Renal cortical epithelial cell (primary cell): ENCODE data around the gene EXOC6B. TPM values are rescaled to one million over a fixed set of nuclear protein-coding genes. Genes with fewer than 3 reads are reported as not detected.

Source experiments
- DNase-seq: peaks from one replicate; pipeline ENCODE4 v3.0.0-alpha.2; 2011; ENCODE audit warnings: low read depth
- total RNA-seq: library from RNA; depleted of rRNA; stranded (reverse); fragments of >200 nt; gene quantifications from 2 replicates; pipeline ENCODE4 v1.2.3, GENCODE V29; 2014

Gene EXOC6B
- total RNA-seq, 1 donor from 2014 or later = 56.0 TPM

DNA sequence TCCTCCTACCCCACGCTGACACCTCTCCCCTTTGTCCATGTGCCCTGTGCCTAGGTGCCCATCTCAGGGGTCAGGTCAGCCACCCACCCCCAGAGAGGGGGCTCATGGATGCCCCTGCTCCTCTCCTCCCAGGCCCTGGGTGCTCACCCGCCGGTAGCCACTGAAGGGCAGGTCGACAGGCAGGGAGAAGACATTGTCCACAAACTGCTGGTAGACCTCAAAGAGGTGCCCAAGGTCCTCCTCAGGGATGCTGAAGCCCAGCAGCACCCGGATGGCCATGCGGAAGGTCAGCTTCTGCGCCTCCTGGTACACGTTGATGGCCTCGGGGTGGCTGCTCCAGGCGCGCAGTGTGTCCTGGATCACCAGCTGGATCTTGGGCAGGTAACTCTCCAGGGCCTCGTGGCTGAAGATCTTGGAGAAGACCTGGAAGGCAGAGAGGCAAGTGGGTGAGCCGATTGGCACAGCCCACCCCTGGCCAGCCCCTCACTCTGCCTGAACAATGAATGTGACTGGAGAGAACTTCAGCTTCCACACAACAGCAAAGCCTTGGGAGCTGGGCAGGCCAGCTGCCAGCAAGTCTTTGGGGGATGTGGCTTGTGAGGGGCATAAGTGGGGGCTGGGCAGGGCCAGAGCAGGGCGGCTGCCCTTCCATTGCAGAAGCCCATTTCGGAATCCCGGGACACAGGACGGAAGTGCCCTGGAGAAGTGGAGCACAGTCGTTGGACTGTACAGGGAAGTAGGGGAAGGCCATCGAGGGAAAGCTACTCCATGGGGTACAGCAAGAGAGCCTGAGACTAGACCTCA lies 690.6 kb downstream of the EXOC6B start:
- DNase-seq = no peak

DNA sequence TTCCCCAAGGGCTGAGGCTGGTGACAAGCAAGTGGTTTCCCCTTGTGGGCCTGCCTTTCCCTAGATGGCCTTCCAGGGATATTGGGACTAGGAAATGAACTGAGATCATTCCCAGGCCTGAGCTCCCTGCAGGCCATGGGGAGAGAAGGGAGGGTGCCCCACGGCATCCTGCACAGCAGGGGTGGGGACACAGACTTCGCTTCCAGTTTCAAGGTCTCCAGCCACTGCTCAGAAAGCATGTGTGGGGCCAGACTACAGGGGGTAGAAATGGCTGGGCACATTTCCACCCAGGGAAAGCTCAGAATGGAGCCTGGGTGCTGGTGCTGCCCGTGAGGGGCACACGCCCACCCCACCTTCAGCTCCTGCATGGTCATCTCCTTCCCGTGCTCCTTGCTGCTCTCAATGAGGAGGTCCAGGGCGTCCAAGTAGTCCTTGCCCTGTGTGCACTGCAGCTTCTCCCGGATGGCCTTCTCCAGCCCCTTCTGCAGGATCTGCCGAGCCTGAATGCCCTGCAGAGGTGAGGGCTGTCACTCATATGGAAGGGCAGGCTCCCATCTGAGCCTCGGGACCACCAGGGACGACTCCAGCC lies 691.3 kb downstream of the EXOC6B start:
- no peak for DNase-seq

DNA sequence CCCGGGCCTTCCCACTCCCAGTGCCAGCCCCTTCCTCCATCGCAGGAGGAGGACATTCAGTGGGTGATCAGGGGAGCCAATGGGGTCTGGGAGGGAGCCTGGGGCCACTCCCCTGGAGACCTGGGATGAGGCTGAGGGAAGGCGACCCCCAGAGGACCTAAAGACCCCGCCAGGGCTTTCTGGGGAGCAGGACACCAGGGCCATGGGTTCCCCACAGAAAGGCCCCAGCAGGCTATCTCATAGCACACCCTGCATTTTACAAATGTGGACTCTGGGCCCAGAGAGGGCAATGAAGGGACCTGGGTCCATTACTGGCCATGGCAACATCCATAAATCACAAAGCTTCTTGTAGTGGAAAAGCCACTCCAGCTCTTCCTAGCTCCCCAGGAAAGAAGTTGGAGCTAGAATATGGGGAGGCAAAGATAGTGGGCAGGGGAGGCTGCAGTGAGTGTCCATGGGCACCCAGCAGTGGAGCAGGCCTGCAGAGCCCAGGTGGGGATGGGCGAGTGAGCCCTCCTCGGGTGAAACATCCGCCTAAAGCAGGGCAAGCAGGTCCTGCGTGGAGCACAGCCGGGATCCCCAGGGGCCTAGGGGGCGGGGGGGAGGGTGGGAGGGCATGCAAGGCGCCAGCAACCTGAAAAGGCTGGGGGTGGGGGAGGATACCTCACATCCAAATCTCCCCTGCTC lies 692.0 kb downstream of the EXOC6B start:
- no peak for DNase-seq

DNA sequence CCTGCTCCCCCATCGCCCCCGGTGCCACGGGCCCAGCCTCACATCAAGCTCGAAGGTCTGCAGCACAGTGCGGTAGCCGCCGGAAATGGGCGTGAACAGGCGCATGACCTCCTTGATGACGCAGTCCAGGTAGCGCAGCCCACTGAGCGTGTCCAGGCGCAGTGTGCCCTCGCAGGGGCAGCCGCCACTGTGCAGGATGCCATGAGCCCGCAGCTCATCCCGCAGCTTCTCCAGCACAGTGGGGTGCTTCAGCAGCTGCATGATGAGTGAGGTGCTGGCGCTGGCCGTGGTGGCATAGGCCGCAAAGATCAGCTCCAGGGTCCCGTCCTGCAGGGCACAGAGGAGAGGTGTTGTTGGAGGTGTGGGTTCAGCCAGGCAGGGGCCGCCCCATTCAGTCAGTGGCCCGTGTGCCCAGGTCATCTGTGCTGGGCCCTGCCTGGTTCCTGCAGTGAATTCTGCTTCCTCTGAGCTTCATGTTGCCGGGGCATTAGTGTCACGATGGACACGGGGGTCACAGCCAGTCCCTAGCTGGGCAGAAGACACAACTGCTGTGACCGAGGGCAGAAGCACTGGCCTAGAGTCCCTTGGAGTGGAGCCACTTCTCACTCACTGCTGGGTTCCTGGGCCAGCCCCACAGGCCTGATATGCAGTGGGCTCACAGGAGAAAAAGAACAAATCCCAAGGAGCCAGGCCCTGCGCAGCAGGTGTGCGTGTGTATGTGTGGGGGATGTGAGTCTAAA lies 692.7 kb downstream of the EXOC6B start:
- DNase-seq = no peak

DNA sequence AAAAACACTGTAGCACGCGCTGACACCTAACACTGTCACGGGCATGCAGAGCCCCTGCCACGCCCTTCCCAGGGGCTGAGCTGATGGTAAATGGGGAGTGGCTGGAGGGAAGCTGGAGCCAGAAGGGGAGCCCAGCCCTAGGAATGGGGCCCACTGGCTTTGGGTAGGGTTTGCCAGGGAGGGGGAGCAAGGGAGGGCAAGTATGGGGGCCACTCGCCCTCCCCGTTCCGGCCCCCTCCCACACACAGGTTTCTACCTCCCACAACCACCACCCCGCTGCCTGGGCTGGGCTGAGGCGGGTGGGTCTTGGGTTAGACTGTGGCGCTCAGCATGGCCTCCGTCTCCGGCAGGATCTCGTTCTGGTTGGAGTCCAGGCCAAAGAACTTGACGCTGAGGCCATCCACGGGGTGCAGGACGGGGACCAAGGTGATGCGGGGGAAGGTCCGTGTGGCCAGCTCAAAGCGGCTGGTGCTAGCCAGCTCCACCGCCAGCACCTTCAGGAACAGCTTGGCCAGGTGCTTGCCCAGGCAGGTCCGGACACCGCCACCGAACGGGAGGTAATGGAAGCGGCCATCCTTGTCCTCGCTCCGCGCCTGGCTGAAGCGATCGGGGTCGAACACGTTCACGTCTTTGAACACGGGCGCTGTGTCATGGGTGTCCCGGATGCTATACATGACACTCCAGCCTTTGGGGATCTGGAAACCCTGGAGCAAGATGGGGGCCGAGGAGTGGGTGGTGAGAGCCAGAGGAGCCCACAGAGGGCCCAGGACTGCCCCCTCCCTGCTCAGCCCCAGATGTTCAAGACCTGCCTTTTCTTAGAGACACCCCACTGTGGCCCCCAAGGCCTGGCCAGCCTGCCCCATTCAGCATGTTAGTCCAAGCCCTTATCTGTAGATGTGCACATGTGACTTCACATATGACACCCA lies 693.7 kb downstream of the EXOC6B start:
- DNase-seq = no peak

DNA sequence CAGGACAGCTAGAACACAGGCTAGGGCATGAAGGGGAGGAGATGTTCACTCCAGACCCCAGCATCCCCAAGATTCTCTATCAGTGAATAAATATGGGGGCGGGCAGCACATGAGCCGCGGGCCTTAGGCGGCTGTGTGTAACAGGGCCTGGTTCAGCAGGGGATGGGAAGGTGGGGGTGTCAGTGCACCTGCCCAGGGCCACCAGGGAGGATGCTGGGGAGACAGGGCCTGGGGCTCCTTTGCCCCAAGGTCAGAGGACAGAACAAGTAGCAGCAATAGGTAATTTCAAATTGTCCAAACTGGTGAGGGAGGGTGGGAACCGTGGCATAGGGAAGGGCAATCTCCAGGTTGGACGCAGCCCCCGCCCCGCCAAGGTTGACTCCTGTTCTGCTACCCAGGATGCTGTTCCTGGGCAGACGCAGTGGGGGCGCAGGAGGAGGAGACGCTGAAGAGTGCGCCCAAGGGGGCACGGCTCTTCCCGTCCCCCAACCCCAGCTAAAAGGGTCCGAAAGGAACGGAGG lies 694.4 kb downstream of the EXOC6B start:
- DNase-seq = no peak

DNA sequence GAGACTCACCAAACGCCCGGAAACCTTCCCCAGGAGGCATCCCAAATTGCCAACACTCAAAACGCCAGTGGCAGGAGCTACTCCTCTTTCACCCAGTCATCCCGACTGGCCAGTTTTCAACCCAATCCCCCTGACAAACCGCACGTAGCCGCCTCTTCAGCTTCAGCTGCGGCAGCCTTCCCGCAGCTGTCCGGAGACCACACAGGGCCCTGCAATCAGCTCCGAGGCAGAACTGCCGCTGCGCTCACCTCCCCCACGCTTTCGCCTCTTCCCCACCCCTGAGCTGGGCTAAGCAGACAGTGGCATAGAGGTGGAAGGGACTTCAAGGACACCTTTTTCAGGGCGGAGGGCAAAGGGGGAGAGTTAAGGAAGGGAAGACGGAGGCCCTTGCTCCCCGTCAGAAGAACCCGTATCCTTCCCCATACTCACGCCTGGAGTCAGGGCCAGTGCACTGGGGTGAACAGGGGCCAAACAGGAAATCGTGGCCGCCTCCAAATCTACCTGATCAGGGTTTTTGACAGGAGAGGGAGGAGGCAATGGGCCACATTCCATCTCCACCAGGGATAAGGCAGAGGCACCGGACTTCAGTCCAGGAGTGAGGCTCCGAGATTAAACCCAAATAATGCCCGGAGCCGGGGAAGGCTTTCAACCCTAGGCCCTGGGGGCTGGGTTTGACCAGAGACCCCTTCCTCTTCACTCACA lies 695.0 kb downstream of the EXOC6B start:
- no peak for DNase-seq

DNA sequence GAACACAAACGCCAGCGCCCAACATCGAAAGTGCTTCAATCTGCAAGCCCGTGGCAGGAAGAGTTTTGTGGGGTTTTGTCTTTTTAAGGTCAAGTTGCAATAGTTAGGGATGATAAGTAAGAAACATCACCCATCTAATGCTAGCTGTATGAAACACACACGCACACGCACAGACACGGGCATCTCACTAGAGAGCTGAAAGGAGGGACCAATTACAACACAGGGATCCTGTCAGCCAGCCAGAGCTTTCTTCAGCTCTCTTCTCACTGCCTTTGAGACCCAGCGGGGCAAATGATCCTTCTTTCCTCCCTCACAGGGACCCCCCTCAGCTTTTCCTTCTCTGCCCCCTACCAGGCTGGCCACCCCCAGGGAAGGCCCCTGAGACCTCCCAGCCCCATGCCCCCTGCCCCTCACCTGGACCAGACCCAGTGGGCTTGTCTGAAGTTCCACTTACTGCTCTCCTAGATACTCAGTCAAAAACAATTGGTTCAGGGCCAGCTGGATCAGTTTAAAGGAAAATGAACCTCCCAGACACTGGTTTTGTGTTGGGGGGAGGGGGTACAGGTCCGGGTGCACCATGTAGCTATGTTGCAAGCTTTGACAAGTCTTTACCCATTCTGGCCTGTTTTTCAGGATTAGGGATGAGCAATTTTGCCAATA lies 696.0 kb downstream of the EXOC6B start:
- DNase-seq = no peak

DNA sequence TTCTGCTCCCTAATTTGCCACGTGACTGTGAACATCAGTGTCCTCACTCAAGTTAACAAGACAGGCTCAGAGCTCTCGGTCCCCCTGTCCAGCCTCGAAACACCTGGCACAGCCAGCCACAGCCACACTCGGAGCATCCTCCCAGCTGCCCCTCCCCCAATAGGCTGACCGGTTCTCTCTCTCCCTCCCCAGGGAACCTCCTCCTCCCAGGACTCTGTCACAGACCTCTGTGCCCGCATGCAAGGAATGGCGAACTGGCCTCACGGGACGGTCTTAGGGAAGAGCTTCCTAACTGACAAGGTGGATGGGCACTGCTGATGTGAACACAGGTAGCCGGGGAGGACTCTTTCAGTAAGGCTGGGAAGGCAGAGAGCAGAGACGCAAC lies 697.0 kb downstream of the EXOC6B start:
- DNase-seq = no peak

DNA sequence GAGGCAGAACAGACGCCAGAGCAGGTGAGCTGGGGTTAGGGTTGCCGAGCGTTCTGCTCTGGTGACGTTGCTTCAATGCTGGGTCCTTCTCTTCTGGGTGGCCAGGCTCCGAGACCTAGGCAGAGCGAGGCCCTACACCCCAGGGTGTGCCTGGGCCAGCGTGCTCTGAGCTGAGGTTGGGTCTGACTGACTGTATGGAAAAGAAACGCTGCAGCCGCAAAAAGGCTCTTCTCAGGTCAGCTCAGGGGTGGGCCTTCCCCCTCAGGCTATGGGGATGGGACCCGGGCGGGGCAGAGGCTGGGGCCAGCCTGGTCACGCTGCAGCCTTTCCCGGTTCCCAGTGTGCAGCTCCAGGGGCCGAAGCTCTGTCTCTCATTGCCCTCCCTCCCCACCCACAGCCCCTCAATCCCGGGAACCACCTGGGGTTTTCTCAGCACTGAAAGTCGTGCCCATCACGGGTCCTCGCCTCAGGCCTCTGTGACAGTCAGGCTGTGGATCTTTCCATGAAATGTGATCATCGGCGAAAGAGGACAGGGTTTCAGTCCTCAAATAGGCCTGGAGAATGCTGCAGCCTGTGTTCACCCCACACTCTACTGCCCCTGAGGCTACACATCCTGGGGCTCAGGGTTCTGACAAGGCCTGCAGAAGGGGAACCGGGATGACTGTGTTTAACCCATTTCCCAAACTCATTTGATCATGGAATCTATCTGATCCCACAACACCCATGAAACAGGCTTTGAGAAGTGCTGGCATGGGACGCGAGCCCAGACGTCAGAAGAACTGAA lies 697.6 kb downstream of the EXOC6B start:
- no peak for DNase-seq

DNA sequence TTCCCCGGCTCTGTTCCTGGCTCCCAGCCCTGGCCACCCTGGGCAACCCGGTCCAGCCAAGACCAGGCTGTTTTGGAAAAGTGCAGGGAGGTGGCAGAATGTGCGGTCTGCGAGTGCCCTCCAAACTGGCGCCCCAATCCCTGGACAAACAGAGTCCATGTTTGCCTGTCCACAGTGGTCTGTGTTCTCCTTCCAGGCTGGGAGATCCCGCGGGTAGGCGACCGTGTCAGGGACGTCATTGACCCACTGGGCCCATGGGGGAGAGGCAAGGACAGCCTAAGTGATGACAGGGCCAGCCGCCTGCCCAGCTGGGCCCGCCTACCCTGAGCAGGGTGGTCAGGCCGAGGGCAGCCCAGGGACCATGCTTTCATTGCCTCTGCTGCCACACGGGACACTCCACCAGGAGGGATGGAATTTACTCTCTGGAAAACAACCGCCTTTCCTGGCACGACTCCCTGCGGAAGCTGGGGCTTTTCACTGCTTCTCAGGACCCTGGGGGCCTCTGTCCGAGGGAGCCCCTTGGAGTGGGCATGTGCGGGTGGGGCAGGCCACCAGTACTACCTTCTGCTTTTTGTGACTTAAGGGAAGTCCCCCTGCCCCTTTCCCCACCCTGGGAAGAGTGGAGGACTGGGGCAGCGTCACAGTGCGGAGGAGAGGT lies 698.3 kb downstream of the EXOC6B start:
- DNase-seq = no peak

DNA sequence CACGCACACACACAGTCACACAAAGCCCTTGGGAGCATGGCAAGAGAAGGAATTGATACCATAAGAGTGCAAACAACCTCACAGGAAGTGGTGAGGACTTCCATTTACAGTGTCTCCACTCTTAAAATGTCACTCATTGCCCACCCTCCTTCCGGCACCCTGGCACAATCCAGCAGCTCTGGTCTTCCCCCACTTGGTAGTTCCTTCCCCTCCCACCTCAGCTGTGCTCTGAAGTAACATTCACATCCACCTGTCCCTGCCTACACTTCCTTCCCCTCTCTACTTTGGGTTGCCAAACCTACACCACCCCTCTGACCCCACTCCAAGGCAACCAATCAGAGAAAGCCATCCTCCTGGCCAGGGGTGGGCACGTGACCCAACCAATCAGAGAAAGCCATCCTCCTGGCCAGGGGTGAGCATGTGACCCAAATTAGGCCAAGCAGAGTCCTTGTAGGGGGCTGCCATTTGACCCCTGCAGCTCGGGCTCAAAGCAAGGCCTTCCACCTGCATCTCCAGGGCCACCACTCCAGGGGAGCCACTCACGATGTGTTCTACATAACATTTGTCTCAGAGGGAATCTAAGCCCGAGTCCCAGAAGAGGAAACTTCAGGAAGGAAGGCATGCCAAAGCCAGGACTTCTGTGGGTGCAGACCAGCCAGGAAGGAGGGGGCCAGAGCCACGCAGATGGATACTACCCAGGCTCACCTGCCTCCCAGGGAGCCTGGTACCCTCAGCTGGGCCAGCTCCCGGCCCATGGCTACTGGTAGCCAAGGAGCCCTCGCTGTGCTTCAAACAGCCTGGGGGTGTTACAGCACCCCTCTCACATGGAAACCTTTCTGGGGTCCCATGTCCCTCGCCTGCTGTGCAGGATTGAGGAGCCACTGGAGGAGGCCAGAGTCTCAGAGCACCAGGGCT lies 699.4 kb downstream of the EXOC6B start:
- DNase-seq = no peak

Other genes starting within 250 kb of the EXOC6B start
- 51.7 and 62.2 TPM in 2 replicates for gene SPR, start 61.4 kb upstream of the EXOC6B start, total RNA-seq
- gene EMX1, start 91.5 kb upstream of the EXOC6B start, total RNA-seq = 0.35 and 5.3 TPM in 2 replicates
- gene SFXN5, start 245.7 kb upstream of the EXOC6B start, total RNA-seq = 5.9 and 16.0 TPM in 2 replicates